HEK293 (cell line): ENCODE results near the gene MUCL3.
A peak's percentile ranks its signal among the peaks of the same experiment; 100 is the strongest.

Experiments used
- CTCF ChIA-PET: fragments of 350-600 bp; formaldehyde crosslinking; extraction: SDS; loops from one replicate; lab custom pipeline; 2021; ENCODE audit warnings: antibody characterized with exemption; lab: Yijun Ruan, JAX
- POLR2A ChIA-PET: fragments of 300-600 bp; formaldehyde crosslinking; extraction: SDS; loops from one replicate; lab custom pipeline; 2020; ENCODE audit warnings: antibody characterized with exemption, inconsistent platforms; lab: Yijun Ruan, JAX
- H3K27ac ChIP-seq: fragments of 200-500 bp; sonication (Bioruptor generic); 2 replicates; pipeline ENCODE4 v1.5.1; 2014; ENCODE audit warnings: low read depth, low read length, control low read depth, inconsistent platforms; ENCODE audit errors: extremely low read depth
- H3K36me3 ChIP-seq, 2 experiments: fragments of 200-500 bp in 1 of 2; sonication (Bioruptor generic) in 1 of 2; 1 replicate in 1 of 2; 2 replicates in 1 of 2; pipeline ENCODE4 v1.5.1; 2014 to 2017; ENCODE audit warnings: inconsistent platforms in 2 of 2, low read length in 2 of 2; ENCODE audit not compliant: control insufficient read depth in 2 of 2, insufficient read depth in 1 of 2
- H3K4me1 ChIP-seq: fragments of 200-500 bp; sonication (Bioruptor generic); 2 replicates; pipeline ENCODE4 v1.5.1; 2014; ENCODE audit warnings: mild to moderate bottlenecking, low read length, inconsistent platforms; ENCODE audit not compliant: control insufficient read depth, insufficient read depth
- H3K4me3 ChIP-seq: 2 replicates; pipeline ENCODE4 v1.5.1; 2011; ENCODE audit warnings: low read depth, mild to moderate bottlenecking, control low read depth, low read length, moderate library complexity
- H3K9me3 ChIP-seq: fragments of 200-500 bp; sonication (Bioruptor generic); 2 replicates; pipeline ENCODE4 v1.5.1; 2014; ENCODE audit warnings: low read depth, low read length, inconsistent platforms; ENCODE audit not compliant: control insufficient read depth, insufficient read depth
- IKZF3 ChIP-seq: fragments of 450-650 bp; IDR thresholded peaks from 2 replicates; pipeline ENCODE4 v1.5.0; 2018; ENCODE audit warnings: missing biosample characterization, mild to moderate bottlenecking, missing genetic modification characterization, moderate library complexity
- KLF1 ChIP-seq: fragments of 450-650 bp; formaldehyde crosslinking; IDR thresholded peaks from 2 replicates; pipeline ENCODE4 v1.5.1; 2016; ENCODE audit warnings: missing biosample characterization, missing genetic modification characterization
- REST ChIP-seq: fragments of 450-650 bp; formaldehyde crosslinking; IDR thresholded peaks from 2 replicates; pipeline ENCODE4 v1.5.1; 2016; ENCODE audit warnings: missing biosample characterization, missing genetic modification characterization
- SALL2 ChIP-seq: fragments of 450-650 bp; formaldehyde crosslinking; IDR thresholded peaks from 2 replicates; pipeline ENCODE4 v1.5.0; 2017; ENCODE audit warnings: missing biosample characterization, mild to moderate bottlenecking, missing genetic modification characterization, borderline replicate concordance
- YY2 ChIP-seq: fragments of 450-650 bp; formaldehyde crosslinking; IDR thresholded peaks from 2 replicates; pipeline ENCODE4 v1.5.1; 2016; ENCODE audit warnings: missing biosample characterization, missing genetic modification characterization
- ZBTB17 ChIP-seq: fragments of 450-650 bp; formaldehyde crosslinking; IDR thresholded peaks from 2 replicates; pipeline ENCODE4 v1.5.1; 2016; ENCODE audit warnings: missing biosample characterization, missing genetic modification characterization
- ZEB2 ChIP-seq: fragments of 450-650 bp; formaldehyde crosslinking; IDR thresholded peaks from 2 replicates; pipeline ENCODE4 v1.5.1; 2016; ENCODE audit warnings: missing biosample characterization, missing genetic modification characterization
- ZFHX2 ChIP-seq: fragments of 450-650 bp; formaldehyde crosslinking; conservative IDR thresholded peaks from 2 replicates; pipeline ENCODE4 v1.5.1; 2016; ENCODE audit warnings: missing biosample characterization, missing genetic modification characterization
- ZNF157 ChIP-seq: fragments of 450-650 bp; formaldehyde crosslinking; IDR thresholded peaks from 2 replicates; pipeline ENCODE4 v1.5.1; 2016; ENCODE audit warnings: missing biosample characterization, missing genetic modification characterization
- ZNF350 ChIP-seq: fragments of 450-650 bp; formaldehyde crosslinking; IDR thresholded peaks from 2 replicates; pipeline ENCODE4 v1.5.0; 2017; ENCODE audit warnings: missing biosample characterization, mild to moderate bottlenecking, missing genetic modification characterization
- ZNF366 ChIP-seq: fragments of 450-650 bp; formaldehyde crosslinking; conservative IDR thresholded peaks from 2 replicates; pipeline ENCODE4 v1.5.1; 2016; ENCODE audit warnings: missing biosample characterization, missing genetic modification characterization
- ZNF404 ChIP-seq: fragments of 450-650 bp; formaldehyde crosslinking; IDR thresholded peaks from 2 replicates; pipeline ENCODE4 v1.5.1; 2017; ENCODE audit warnings: missing biosample characterization, missing genetic modification characterization
- ZNF501 ChIP-seq: fragments of 450-650 bp; formaldehyde crosslinking; IDR thresholded peaks from 2 replicates; pipeline ENCODE4 v1.5.1; 2016; ENCODE audit warnings: missing biosample characterization, missing genetic modification characterization
- ZNF510 ChIP-seq: fragments of 450-650 bp; formaldehyde crosslinking; IDR thresholded peaks from 2 replicates; pipeline ENCODE4 v1.5.1; 2018; ENCODE audit warnings: mild to moderate bottlenecking, missing genetic modification characterization, missing biosample characterization; ENCODE audit not compliant: insufficient replicate concordance
- ZNF549 ChIP-seq: fragments of 450-650 bp; IDR thresholded peaks from 2 replicates; pipeline ENCODE4 v1.5.1; 2018; ENCODE audit warnings: missing biosample characterization, missing genetic modification characterization, mild to moderate bottlenecking, inconsistent platforms, moderate library complexity
- ZNF596 ChIP-seq: fragments of 450-650 bp; IDR thresholded peaks from 2 replicates; pipeline ENCODE4 v1.5.0; 2018; ENCODE audit warnings: missing biosample characterization, mild to moderate bottlenecking, missing genetic modification characterization, moderate library complexity
- ZNF664 ChIP-seq: fragments of 450-650 bp; formaldehyde crosslinking; IDR thresholded peaks from 2 replicates; pipeline ENCODE4 v1.5.1; 2016; ENCODE audit warnings: missing biosample characterization, missing genetic modification characterization
- ZNF692 ChIP-seq: fragments of 450-650 bp; formaldehyde crosslinking; IDR thresholded peaks from 2 replicates; pipeline ENCODE4 v1.5.1; 2016; ENCODE audit warnings: missing biosample characterization, missing genetic modification characterization
- ZNF707 ChIP-seq: fragments of 450-650 bp; formaldehyde crosslinking; IDR thresholded peaks from 2 replicates; pipeline ENCODE4 v1.5.1; 2016; ENCODE audit warnings: missing biosample characterization, missing genetic modification characterization
- ZNF777 ChIP-seq: fragments of 450-650 bp; formaldehyde crosslinking; IDR thresholded peaks from 2 replicates; pipeline ENCODE4 v1.5.1; 2017; ENCODE audit warnings: missing biosample characterization, missing genetic modification characterization, borderline replicate concordance
- ZSCAN23 ChIP-seq: fragments of 450-650 bp; formaldehyde crosslinking; IDR thresholded peaks from 2 replicates; pipeline ENCODE4 v1.5.1; 2016; ENCODE audit warnings: missing biosample characterization, missing genetic modification characterization
- TF ChIP-seq, protein P1 (sequence below): fragments of 450-650 bp; formaldehyde crosslinking; IDR thresholded peaks from 2 replicates; pipeline ENCODE4 v1.5.1; 2016; ENCODE audit warnings: missing biosample characterization, missing genetic modification characterization, borderline replicate concordance

The MUCL3 gene

GRCh38 chr6:30894381-30894780 is 46.4 kb upstream of the MUCL3 start:
- CTCF ChIA-PET = no interaction called here
- H3K4me1 ChIP-seq = no peaks in the 10 kb centered on the region
- POLR2A ChIA-PET = no interaction called here

DNA sequence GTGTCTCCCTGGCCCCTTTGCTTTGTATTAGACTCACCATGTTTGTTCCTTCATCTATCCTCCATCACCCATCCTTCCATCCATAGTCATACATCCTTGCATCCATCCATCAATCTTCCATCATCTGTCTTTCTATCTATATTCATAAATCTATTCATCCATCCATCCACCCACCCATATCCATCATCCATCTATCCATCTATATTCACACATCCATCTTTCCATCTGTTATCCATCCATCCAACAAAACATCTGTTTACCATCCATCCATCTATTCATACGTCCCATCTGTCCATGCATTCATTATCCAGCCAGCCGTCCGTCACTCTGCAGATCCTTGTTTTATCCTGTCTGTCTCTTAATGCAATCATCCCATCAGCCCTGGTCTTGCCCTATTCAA is 45.8 kb upstream of the MUCL3 start:
- H3K4me1 ChIP-seq = no peaks in the 10 kb centered on the region
- ChIA-PET CTCF (interaction anchor here (0.6 kb wide), 1 partner anchor 505 kb away, joined by 3 read pairs; no protein-coding TSS in a partner anchor), POLR2A (interaction anchor here (1.5 kb wide), 1 partner anchor 10 kb away, joined by 3 read pairs; the partner anchor contains the start of gene DDR1)
- H3K4me3 ChIP-seq = no peak overlapping the region
- no peaks in the 10 kb centered on the region for H3K9me3 ChIP-seq
- no peak overlapping the region for H3K27ac ChIP-seq
- TF ChIP-seq ZNF157 (no peak), ZNF549 (tag by site-specific recombination) (no peak), ZNF664 (no peak), ZNF692 (tag by site-specific recombination) (no peak), ZBTB17 (tag by site-specific recombination) (peak; percentile 77), ZNF366 (tag by site-specific recombination) (peak; percentile 91)
- TF ChIP-seq, protein P1, sequence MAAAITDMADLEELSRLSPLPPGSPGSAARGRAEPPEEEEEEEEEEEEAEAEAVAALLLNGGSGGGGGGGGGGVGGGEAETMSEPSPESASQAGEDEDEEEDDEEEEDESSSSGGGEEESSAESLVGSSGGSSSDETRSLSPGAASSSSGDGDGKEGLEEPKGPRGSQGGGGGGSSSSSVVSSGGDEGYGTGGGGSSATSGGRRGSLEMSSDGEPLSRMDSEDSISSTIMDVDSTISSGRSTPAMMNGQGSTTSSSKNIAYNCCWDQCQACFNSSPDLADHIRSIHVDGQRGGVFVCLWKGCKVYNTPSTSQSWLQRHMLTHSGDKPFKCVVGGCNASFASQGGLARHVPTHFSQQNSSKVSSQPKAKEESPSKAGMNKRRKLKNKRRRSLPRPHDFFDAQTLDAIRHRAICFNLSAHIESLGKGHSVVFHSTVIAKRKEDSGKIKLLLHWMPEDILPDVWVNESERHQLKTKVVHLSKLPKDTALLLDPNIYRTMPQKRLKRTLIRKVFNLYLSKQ = no peak
- peaks cover 22 to 93% of the 10 kb centered on the region in 2 experiments for H3K36me3 ChIP-seq

More at GRCh38 chr6:30894381-30894780, 46.4 kb upstream of the MUCL3 start:
- Histone ChIP-seq H3K4me3 (no peak overlapping the region), H3K9me3 (no peaks in the 10 kb centered on the region), H3K36me3 (peaks cover 22 to 93% of the 10 kb centered on the region in 2 experiments), H3K27ac (no peak overlapping the region)
- TF ChIP-seq ZNF707 = no peak
- TF ChIP-seq ZEB2 (tag by site-specific recombination) = no peak
- TF ChIP-seq ZNF501 (tag by site-specific recombination) = no peak
- TF ChIP-seq IKZF3 (tag by site-specific recombination) = no peak
- TF ChIP-seq ZNF777 (tag by site-specific recombination) = no peak
- no peak for TF ChIP-seq ZNF596 (tag by site-specific recombination)
- TF ChIP-seq ZSCAN23 = no peak
- TF ChIP-seq ZNF404 (tag by site-specific recombination) = no peak
- TF ChIP-seq SALL2 (tag by site-specific recombination) = no peak
- no peak for TF ChIP-seq REST (tag by site-specific recombination)
- no peak for TF ChIP-seq ZNF510
- TF ChIP-seq YY2 (tag by site-specific recombination) = no peak
- no peak for TF ChIP-seq ZFHX2 (tag by site-specific recombination)
- TF ChIP-seq KLF1 = no peak
- TF ChIP-seq ZNF549 (tag by site-specific recombination) = no peak
- no peak for TF ChIP-seq ZNF350
